IMR-90 (cell line): ENCODE results near the gene KAT7. TPM values are rescaled to one million over a fixed set of nuclear protein-coding genes. Genes with fewer than 3 reads are reported as not detected.

Source experiments
- ATAC-seq: fragments of 200-7000 bp; cut with Tn5 transposase; 2 replicates; pipeline ENCODE4 v1.9.1; 2020; ENCODE audit warnings: low read depth, mild to moderate bottlenecking, moderate library complexity
- BruUV-seq: library from RNA; stranded (reverse); fragments of 400-500 nt; replicated peaks from 2 replicates; lab custom pipeline; 2021; lab: Mats Ljungman, UMichigan
- CTCF ChIA-PET: fragments of 300-600 bp; formaldehyde crosslinking; extraction: SDS; loops from one replicate; lab custom pipeline; 2021; ENCODE audit warnings: antibody characterized with exemption; lab: Yijun Ruan, JAX
- POLR2A ChIA-PET: fragments of 300-600 bp; sonication (Branson Sonifier 250); formaldehyde crosslinking; loops from one replicate; lab custom pipeline; 2022; ENCODE audit warnings: antibody characterized with exemption; ENCODE audit not compliant: unreplicated experiment; lab: Charles Lee
- DNase-seq: peaks from one replicate; pipeline ENCODE4 v3.0.0; 2013
- H2AFZ ChIP-seq: replicated peaks from 2 replicates; pipeline ENCODE3; 2013; ENCODE audit warnings: low read length, mild to moderate bottlenecking; ENCODE audit not compliant: poor library complexity
- H2AK5ac ChIP-seq: 2 replicates; pipeline ENCODE4 v1.6.1; 2013; ENCODE audit warnings: low read depth, low read length, inconsistent platforms
- H2AK9ac ChIP-seq: replicated peaks from 2 replicates; pipeline ENCODE3; 2013; ENCODE audit warnings: mild to moderate bottlenecking, low read depth, low read length, moderate library complexity; ENCODE audit not compliant: poor library complexity
- H2BK120ac ChIP-seq: 2 replicates; pipeline ENCODE4 v1.6.1; 2013; ENCODE audit warnings: low read depth, low read length, inconsistent platforms
- H2BK15ac ChIP-seq: 3 replicates; pipeline ENCODE4 v1.6.1; 2013; ENCODE audit warnings: low read depth, low read length, inconsistent platforms
- H2BK20ac ChIP-seq: 2 replicates; pipeline ENCODE4 v1.6.1; 2013; ENCODE audit warnings: low read depth, mild to moderate bottlenecking, inconsistent platforms, low read length, moderate library complexity
- H2BK5ac ChIP-seq: 2 replicates; pipeline ENCODE4 v1.6.1; 2013; ENCODE audit warnings: mild to moderate bottlenecking, low read depth, low read length, inconsistent platforms; ENCODE audit not compliant: poor library complexity, severe bottlenecking
- H3K14ac ChIP-seq: replicated peaks from 2 replicates; pipeline ENCODE4 v1.6.1; 2013; ENCODE audit warnings: low read depth, low read length, inconsistent platforms
- H3K18ac ChIP-seq: 2 replicates; pipeline ENCODE4 v1.6.1; 2013; ENCODE audit warnings: low read depth, low read length, control low read depth
- H3K23ac ChIP-seq: 2 replicates; pipeline ENCODE4 v1.6.1; 2013; ENCODE audit warnings: low read depth, low read length, inconsistent platforms
- H3K27ac ChIP-seq: 2 replicates; pipeline ENCODE4 v1.5.1; 2013; ENCODE audit warnings: mild to moderate bottlenecking, control low read depth, low read length; ENCODE audit not compliant: insufficient read depth
- H3K27me3 ChIP-seq: 2 replicates; pipeline ENCODE4 v1.6.1; 2013; ENCODE audit warnings: low read length; ENCODE audit not compliant: control insufficient read depth, insufficient read depth
- H3K36me3 ChIP-seq: 2 replicates; pipeline ENCODE4 v1.6.1; 2013; ENCODE audit warnings: low read length, mixed read lengths; ENCODE audit not compliant: control insufficient read depth, insufficient read depth
- H3K4ac ChIP-seq: 2 replicates; pipeline ENCODE4 v1.6.1; 2013; ENCODE audit warnings: low read depth, low read length, inconsistent platforms
- H3K4me1 ChIP-seq: 2 replicates; pipeline ENCODE4 v1.6.1; 2013; ENCODE audit warnings: low read length, mixed read lengths; ENCODE audit not compliant: control insufficient read depth, insufficient read depth
- H3K4me2 ChIP-seq: 2 replicates; pipeline ENCODE4 v1.6.1; 2013; ENCODE audit warnings: low read depth, mild to moderate bottlenecking, control low read depth, low read length, moderate library complexity
- H3K4me3 ChIP-seq: 2 replicates; pipeline ENCODE4 v1.5.1; 2013; ENCODE audit warnings: low read depth, mild to moderate bottlenecking, control low read depth, low read length, moderate library complexity; ENCODE audit not compliant: insufficient read depth
- H3K56ac ChIP-seq: 2 replicates; pipeline ENCODE4 v1.6.1; 2013; ENCODE audit warnings: low read length, inconsistent platforms; ENCODE audit not compliant: insufficient read depth; ENCODE audit errors: extremely low read depth
- H3K79me1 ChIP-seq, 2 experiments: 2 replicates each; pipeline ENCODE4 v1.6.1; 2013; ENCODE audit warnings: low read length in 2 of 2, inconsistent platforms in 1 of 2, low read depth in 1 of 2
- H3K9ac ChIP-seq: 2 replicates; pipeline ENCODE4 v1.6.1; 2013; ENCODE audit warnings: low read depth, low read length, control low read depth
- H3K9me1 ChIP-seq: 2 replicates; pipeline ENCODE4 v1.6.1; 2013; ENCODE audit warnings: low read length, inconsistent platforms; ENCODE audit not compliant: insufficient read depth
- H3K9me3 ChIP-seq: 2 replicates; pipeline ENCODE4 v1.6.1; 2013; ENCODE audit warnings: low read length; ENCODE audit not compliant: control insufficient read depth, insufficient read depth
- H4K20me1 ChIP-seq: 2 replicates; pipeline ENCODE4 v1.6.1; 2013; ENCODE audit warnings: low read length, inconsistent platforms; ENCODE audit not compliant: insufficient read depth
- H4K5ac ChIP-seq: 2 replicates; pipeline ENCODE4 v1.6.1; 2013; ENCODE audit warnings: mild to moderate bottlenecking, low read depth, low read length, control low read depth
- H4K8ac ChIP-seq, 2 experiments: 2 replicates each; pipeline ENCODE4 v1.6.1; 2013; ENCODE audit warnings: low read depth in 2 of 2, low read length in 2 of 2, control low read depth in 1 of 2, inconsistent platforms in 1 of 2
- H4K91ac ChIP-seq: 2 replicates; pipeline ENCODE4 v1.6.1; 2013; ENCODE audit warnings: low read depth, low read length, inconsistent platforms; ENCODE audit not compliant: insufficient read depth
- BHLHE40 ChIP-seq: fragments of 150-350 bp; IDR thresholded peaks from 2 replicates; pipeline ENCODE4 v1.6.1; 2016; ENCODE audit warnings: mild to moderate bottlenecking, low read depth, low read length
- CEBPB ChIP-seq: IDR thresholded peaks from 2 replicates; pipeline ENCODE4 v1.6.1; 2012; ENCODE audit warnings: low read depth, low read length, improper control_type of control experiment
- CHD1 ChIP-seq: IDR thresholded peaks from 2 replicates; pipeline ENCODE4 v1.6.1; 2012; ENCODE audit warnings: low read depth, low read length, improper control_type of control experiment
- NFE2L2 ChIP-seq: fragments of 150-350 bp; IDR thresholded peaks from 2 replicates; pipeline ENCODE4 v1.6.1; 2016; ENCODE audit warnings: low read depth, mild to moderate bottlenecking, low read length
- POLR2A ChIP-seq: IDR thresholded peaks from 2 replicates; pipeline ENCODE4 v1.6.1; 2012; ENCODE audit warnings: mild to moderate bottlenecking, low read depth, low read length
- RAD21 ChIP-seq: IDR thresholded peaks from 2 replicates; pipeline ENCODE4 v1.6.1; 2012; ENCODE audit warnings: low read length, improper control_type of control experiment
- RCOR1 ChIP-seq: IDR thresholded peaks from 2 replicates; pipeline ENCODE4 v1.6.1; 2012; ENCODE audit warnings: mild to moderate bottlenecking, low read length, improper control_type of control experiment; ENCODE audit not compliant: insufficient replicate concordance
- WGBS, 2 experiments: methylation state at CpG; one replicate each; pipeline versions ENCODE4 v1.1.5 to v1.1.7; 2013; ENCODE audit warnings: missing lambda C conversion rate in 2 of 2; ENCODE audit not compliant: insufficient read length in 1 of 2; ENCODE audit errors: extremely low coverage in 2 of 2; 5-methylcytosine and 5-hydroxymethylcytosine counted together
- dilution Hi-C: fragments of 300-500 bp; cut with HindIII; formaldehyde crosslinking; loops from one replicate; pipeline ENCODE4 v1.14.3; 2018; ENCODE audit warnings: low sequenced_read_pairs; ENCODE audit not compliant: unreplicated experiment
- in situ Hi-C: fragments of 300-500 bp; cut with MboI; formaldehyde crosslinking; loops from 3 replicates; pipeline ENCODE4 v1.14.3; 2019; ENCODE audit warnings: low sequenced_read_pairs, inconsistent platforms, mixed read lengths
- intact Hi-C: fragments of 100-400 bp; cut with micrococcal nuclease; formaldehyde crosslinking; loops from 2 replicates; pipeline ENCODE4 v1.10.0; 2022
- polyA plus RNA-seq, 3 experiments: library from polyadenylated mRNA; depleted of rRNA; stranded (reverse); fragments of >200 nt; gene quantifications; 2 replicates each; pipeline ENCODE4 v1.2.3, GENCODE V29; 2012; ENCODE audit warnings: low replicate concordance in 1 of 3
- total RNA-seq: library from RNA; depleted of rRNA; stranded (reverse); fragments of >200 nt; gene quantifications from 2 replicates; pipeline ENCODE4 v1.2.3, GENCODE V29; 2012

Gene KAT7
- total and polyA plus RNA-seq, 2 of the 4 experiments (the other 2 are of a cell fraction) = 16.9 to 21.9 TPM

DNA sequence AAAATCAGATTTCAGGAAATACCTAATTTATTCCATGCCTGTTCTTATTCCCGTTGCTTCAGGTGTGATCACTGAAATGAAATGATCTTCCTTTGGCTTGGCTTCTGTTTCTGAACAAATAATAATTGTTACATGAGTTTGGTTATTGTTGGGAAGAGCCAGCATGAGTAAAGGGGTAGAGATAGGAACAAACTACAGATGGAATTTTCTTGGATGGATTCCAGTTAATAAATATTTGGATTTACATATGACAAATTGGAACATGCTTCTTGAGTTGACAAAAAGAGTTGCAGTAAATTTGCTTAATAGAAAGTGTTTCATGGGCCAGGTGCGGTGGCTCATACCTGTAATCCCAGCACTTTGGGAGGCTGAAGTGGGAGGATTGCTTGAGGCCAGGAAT is 31.2 kb downstream of the KAT7 start:
- no peak overlapping the region for H3K4ac ChIP-seq
- H2BK5ac ChIP-seq = no peak overlapping the region
- no peak for TF ChIP-seq RAD21
- TF ChIP-seq POLR2A = no peak
- TF ChIP-seq BHLHE40 = no peak
- TF ChIP-seq NFE2L2 = no peak
- no peak for TF ChIP-seq CEBPB
- TF ChIP-seq RCOR1 = no peak
- no peak for TF ChIP-seq CHD1
- no peak overlapping the region for H3K23ac ChIP-seq
- no TSS peak for BruUV-seq
- H3K14ac ChIP-seq = no peak overlapping the region
- in situ Hi-C loops (no loop called here), intact Hi-C loops (no loop called here), dilution Hi-C loops (no loop called here)
- H3K4me3 ChIP-seq = no peak overlapping the region
- ATAC-seq (no peak), DNase-seq (no peak)
- peaks cover 9 to 38% of the 10 kb centered on the region in 2 experiments; a peak in 3 of 4 replicates for H3K79me1 ChIP-seq
- peaks cover 10% of the 10 kb centered on the region for H3K9me1 ChIP-seq
- no peak overlapping the region for H3K9ac ChIP-seq
- no peak overlapping the region for H3K4me2 ChIP-seq
- WGBS, 2 experiments = 40% methylated on average over 1 of the region's 2 CpGs; no CpG with 5 or more reads in 1 of the 2 experiments
- POLR2A ChIA-PET = no interaction called here
- no peak overlapping the region for H2AFZ ChIP-seq
- H4K20me1 ChIP-seq = peaks cover 7% of the 10 kb centered on the region; the same call in 1 of the 2 replicates
- H3K27me3 ChIP-seq = no peaks in the 10 kb centered on the region
- peaks cover 33% of the 10 kb centered on the region for H3K36me3 ChIP-seq
- H3K56ac ChIP-seq = no peak overlapping the region
- H2AK9ac ChIP-seq = no peak overlapping the region
- no peak overlapping the region for H4K91ac ChIP-seq
- H3K4me1 ChIP-seq = peaks cover 4% of the 10 kb centered on the region
- no peak overlapping the region for H3K27ac ChIP-seq
- no peak overlapping the region for H2BK20ac ChIP-seq
- no peaks in the 10 kb centered on the region for H3K9me3 ChIP-seq
- no peak overlapping the region for H3K18ac ChIP-seq
- no peak overlapping the region for H2AK5ac ChIP-seq
- no peak overlapping the region for H4K8ac ChIP-seq
- CTCF ChIA-PET = no interaction called here
- H2BK15ac ChIP-seq = no peak overlapping the region
- no peak overlapping the region for H4K5ac ChIP-seq
- no peak overlapping the region for H2BK120ac ChIP-seq
